Nephron (organoid): ENCODE data around the gene TSPAN16.
A peak's percentile ranks its signal among the peaks of the same experiment; 100 is the strongest.
"Not testable (repeated sequence)": the region's sequence is repeated elsewhere in the genome, so short reads cannot be mapped to it uniquely, and the experiment has no call there.

Experiments
- H3K27ac Mint-ChIP-seq, 3 experiments: 2 replicates each; pipeline ENCODE4 v1.8.0; 2020; ENCODE audit warnings: mixed read lengths in 3 of 3, mild to moderate bottlenecking in 2 of 3, moderate library complexity in 1 of 3
- H3K27me3 Mint-ChIP-seq: 2 replicates; pipeline ENCODE4 v1.8.0; 2021; ENCODE audit warnings: low read depth, mild to moderate bottlenecking, moderate library complexity, mixed read lengths
- H3K36me3 Mint-ChIP-seq: 2 replicates; pipeline ENCODE4 v1.8.0; 2020; ENCODE audit warnings: low read depth, mixed read lengths
- H3K4me1 Mint-ChIP-seq: 2 replicates; pipeline ENCODE4 v1.8.0; 2020; ENCODE audit warnings: mixed read lengths
- H3K4me3 Mint-ChIP-seq, 3 experiments: 2 replicates each; pipeline ENCODE4 v1.8.0; 2020; ENCODE audit warnings: mild to moderate bottlenecking in 3 of 3, mixed read lengths in 3 of 3, moderate library complexity in 2 of 3
- H3K9me3 Mint-ChIP-seq: 2 replicates; pipeline ENCODE4 v1.8.0; 2020; ENCODE audit warnings: mixed read lengths
- TF ChIP-seq, protein P1 (sequence below), 3 experiments: fragments of 200-600 bp; sonication (generic); IDR thresholded peaks; one replicate each; pipeline ENCODE4 v1.5.0; 2021; ENCODE audit warnings: antibody characterized with exemption in 3 of 3; ENCODE audit not compliant: unreplicated experiment in 3 of 3

The TSPAN16 gene

DNA sequence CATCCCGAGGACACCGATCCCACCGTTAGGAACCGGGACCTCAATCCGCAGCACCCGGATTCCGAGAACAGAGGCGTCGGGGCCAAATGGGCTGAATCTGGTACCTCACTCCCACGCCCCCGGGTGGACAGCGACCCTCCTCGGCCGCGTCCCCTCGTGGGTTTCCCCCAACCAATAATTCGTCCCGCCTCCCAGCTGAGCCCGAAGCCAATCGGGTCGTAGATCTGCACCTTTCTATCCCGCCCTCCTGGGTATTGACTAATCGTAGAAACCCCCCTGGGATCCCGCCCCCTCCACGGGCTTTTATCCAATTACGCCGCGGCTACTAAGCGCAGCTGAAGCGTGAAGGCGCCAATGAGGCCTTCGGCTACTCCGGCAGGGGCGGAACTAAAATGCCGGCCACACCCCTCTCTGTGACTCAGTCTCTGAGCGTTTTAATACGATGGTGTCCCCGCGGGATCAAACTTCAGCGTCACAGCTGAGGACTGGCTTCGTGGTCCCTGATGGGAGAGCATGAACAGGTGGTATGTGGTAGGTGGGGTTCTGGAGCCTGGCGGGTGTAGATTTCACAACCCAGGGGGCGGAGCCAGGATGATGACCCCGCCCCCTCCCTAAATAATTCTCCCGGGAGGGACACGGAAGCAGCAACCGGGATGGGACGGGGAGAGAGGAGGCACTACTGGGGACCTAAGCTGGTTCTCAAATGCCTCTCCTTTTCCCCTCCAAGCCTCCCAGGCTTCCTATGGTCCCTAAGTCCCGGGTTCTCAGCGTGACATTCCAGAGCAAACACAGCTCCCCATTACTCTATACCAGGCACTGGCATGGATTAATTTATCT is 50.4 kb downstream of the TSPAN16 start, which contains the start of the genes CCDC159 and TMEM205:
CCDC159 (plus strand) TSS at position 416 of the 837 bp plus-strand sequence; CDS start at position 504, 88 bp downstream.
TMEM205 (minus strand) TSS at position 165 of the 837 bp plus-strand sequence. CDS start 649 bp downstream, outside the sequence.
- Mint-ChIP-seq H3K4me3 (peak within 1 kb of the TSS; percentile 89 to 94 (median 93)), H3K27ac (peak within 1 kb of the TSS; percentile 70 to 85 (median 85)), H3K9me3 (no peaks in the 10 kb centered on the region), H3K4me1 (peaks cover 29% of the 10 kb centered on the region), H3K27me3 (no peaks in the 10 kb centered on the region), H3K36me3 (no peaks in the 10 kb centered on the region)
- TF ChIP-seq, protein P1, sequence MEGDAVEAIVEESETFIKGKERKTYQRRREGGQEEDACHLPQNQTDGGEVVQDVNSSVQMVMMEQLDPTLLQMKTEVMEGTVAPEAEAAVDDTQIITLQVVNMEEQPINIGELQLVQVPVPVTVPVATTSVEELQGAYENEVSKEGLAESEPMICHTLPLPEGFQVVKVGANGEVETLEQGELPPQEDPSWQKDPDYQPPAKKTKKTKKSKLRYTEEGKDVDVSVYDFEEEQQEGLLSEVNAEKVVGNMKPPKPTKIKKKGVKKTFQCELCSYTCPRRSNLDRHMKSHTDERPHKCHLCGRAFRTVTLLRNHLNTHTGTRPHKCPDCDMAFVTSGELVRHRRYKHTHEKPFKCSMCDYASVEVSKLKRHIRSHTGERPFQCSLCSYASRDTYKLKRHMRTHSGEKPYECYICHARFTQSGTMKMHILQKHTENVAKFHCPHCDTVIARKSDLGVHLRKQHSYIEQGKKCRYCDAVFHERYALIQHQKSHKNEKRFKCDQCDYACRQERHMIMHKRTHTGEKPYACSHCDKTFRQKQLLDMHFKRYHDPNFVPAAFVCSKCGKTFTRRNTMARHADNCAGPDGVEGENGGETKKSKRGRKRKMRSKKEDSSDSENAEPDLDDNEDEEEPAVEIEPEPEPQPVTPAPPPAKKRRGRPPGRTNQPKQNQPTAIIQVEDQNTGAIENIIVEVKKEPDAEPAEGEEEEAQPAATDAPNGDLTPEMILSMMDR (IDR thresholded peaks at IDR 0.05; ENCODE audit: unreplicated experiment in 3 of 3) = peak in 1 of 3 experiments; percentile 12

DNA sequence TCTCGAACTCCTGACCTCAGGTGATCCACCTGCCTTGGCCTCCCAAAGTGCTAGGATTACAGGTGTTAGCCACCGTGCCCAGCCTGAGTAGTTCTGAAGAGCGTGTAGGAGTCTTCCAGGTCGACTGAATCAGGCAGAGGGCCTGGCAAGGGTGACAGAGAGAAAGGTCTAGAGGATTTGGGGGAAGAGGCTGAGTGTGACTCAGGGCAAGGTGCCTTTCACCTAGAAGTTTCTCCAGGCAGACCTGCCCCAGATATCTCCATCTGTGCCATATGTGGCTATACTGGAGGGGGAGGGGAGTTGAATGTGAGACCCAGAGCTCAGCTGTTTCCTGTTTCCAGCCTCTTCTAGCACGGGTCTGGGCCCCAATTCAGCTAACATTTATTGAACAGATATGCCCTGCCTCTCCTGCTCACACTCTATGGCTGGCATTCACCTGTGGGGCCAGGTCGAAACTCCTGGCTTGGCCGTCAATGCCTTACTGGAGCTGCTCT is 51.6 kb downstream of the TSPAN16 start:
- Mint-ChIP-seq H3K27me3 (no peaks in the 10 kb centered on the region), H3K4me1 (peaks cover 29% of the 10 kb centered on the region), H3K36me3 (no peaks in the 10 kb centered on the region), H3K9me3 (no peaks in the 10 kb centered on the region), H3K4me3 (peak overlapping the region; percentile 75 to 93 (median 89)), H3K27ac (peak overlapping the region in 1 of 3 experiments; percentile 61)
- TF ChIP-seq, protein P1 (IDR thresholded peaks at IDR 0.05; ENCODE audit: unreplicated experiment in 3 of 3) = no peak

DNA sequence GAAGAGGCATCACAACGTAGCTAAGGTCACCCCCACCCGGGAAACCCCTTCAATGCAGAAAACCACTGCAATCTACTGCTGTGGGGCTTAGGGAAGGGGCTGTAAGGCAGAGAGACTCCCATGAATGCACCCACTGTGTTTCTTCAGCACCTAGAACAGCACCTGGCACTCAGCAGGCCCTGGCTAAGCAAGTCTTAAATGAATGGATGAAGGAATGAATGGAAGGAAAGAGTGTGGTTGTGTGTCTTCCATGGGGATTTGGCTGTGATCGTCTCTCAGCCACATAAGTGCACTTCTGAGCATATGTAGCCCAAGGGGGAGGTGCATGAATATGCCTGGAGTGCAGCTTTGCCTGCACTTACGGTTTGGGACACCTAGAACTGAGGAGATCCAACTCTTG is 53.2 kb downstream of the TSPAN16 start:
- Mint-ChIP-seq H3K4me3 (no peak overlapping the region), H3K9me3 (no peaks in the 10 kb centered on the region), H3K27ac (no peak overlapping the region), H3K36me3 (no peaks in the 10 kb centered on the region), H3K4me1 (peaks cover 27% of the 10 kb centered on the region), H3K27me3 (no peaks in the 10 kb centered on the region)
- TF ChIP-seq, protein P1 (IDR thresholded peaks at IDR 0.05; ENCODE audit: unreplicated experiment in 3 of 3) = no peak

DNA sequence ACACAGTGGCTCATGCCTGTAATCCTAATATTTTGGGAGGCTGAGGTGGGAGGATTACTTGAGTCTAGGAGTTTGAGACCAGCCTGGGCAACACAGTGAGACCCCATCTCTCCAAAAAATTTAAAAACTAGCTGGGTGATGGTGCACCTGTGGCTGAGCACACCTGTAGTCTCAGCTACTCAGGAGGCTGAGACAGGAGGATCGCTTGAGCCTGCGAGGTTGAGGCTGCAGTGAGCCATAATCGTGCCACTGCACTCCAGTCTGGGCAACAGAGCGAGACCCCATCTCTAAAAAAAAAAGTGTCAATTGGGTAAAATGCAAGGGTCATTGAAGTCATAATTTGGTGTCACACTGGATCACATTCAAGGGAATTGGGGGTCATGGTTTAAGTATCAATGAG is 58.1 kb downstream of the TSPAN16 start:
- Mint-ChIP-seq H3K4me1 (peaks cover 12% of the 10 kb centered on the region), H3K4me3 (peak overlapping the region; percentile 67 to 93 (median 86)), H3K27me3 (peaks cover 22% of the 10 kb centered on the region)
- H3K9me3 Mint-ChIP-seq, H3K36me3 Mint-ChIP-seq, H3K27ac Mint-ChIP-seq: not testable (repeated sequence)

DNA sequence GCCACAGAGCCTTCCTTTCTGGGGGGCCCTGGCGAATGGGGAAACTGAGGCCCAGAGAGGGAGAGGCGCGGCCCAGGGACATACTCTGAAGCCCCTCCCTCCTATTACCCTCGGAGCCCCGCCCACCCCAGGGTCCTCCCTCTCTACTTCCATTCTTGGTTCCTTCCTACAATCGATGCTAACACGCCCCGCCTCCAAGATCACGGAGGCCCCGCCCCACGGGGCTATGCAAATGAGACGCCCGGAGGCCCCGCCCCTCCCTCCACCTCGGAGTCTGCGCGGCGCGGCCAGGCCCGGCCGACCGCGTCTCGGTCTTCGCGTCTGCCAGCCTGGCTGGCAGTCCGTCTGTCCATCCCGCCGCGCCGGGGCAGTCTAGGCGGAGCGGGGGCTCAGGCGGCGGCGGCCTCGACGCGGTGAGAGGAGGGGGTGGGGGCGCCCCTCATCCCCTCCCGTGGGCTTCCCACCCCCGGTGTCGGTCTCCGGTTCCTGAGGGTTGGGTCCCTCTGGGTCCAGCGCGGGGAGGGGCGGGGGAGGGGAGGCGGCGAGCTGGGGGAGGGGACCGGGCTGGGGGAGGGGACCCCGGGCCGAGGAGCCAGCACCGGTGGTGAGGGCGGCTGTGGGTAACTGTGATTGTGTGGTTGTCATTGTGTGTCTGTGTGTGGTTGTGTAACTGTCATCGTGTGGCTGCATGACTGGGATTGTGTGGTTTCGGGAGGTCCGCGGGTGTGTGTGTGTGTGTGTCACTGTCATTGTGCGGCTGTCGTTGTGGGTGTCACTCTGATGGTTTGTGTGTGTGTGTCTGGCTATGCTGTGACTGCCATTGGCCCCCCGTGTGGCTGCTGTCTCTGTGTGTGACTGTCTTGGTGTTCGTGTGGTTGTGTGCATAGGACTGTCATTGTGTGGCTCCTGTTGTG is 59.5 kb downstream of the TSPAN16 start, which contains the start of gene PLPPR2:
PLPPR2 (plus strand) TSS at position 273 of the 914 bp plus-strand sequence. CDS start 2,242 bp downstream, outside the sequence.
- Mint-ChIP-seq H3K4me1 (peaks cover 12% of the 10 kb centered on the region), H3K9me3 (no peaks in the 10 kb centered on the region)
- TF ChIP-seq, protein P1 (IDR thresholded peaks at IDR 0.05; ENCODE audit: unreplicated experiment in 3 of 3) = no peak

DNA sequence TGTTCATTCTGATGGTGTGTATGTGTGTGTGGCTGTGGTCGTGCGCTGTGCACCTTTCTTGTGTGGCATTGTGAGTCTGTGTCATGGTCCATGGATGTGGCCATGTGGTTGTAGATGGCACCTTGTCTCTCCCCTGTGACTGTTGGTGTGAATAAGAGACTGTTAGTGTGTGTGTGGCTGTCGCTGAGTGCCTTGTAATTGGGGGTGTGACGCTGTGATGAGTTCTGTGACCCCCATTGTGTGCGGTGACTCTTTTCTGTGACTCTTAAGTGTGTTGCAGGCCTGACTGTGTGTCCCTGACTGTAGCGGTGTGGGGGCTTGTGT is 60.1 kb downstream of the TSPAN16 start:
- peak overlapping the region; percentile 86 to 93 (median 92) for H3K4me3 Mint-ChIP-seq
- peak overlapping the region in 2 of 3 experiments; percentile 1 to 12 for H3K27ac Mint-ChIP-seq
- no peaks in the 10 kb centered on the region for H3K36me3 Mint-ChIP-seq
- peaks cover 12% of the 10 kb centered on the region for H3K4me1 Mint-ChIP-seq
- TF ChIP-seq, protein P1 (IDR thresholded peaks at IDR 0.05; ENCODE audit: unreplicated experiment in 3 of 3) = no peak
- no peaks in the 10 kb centered on the region for H3K9me3 Mint-ChIP-seq
- H3K27me3 Mint-ChIP-seq = peaks cover 31% of the 10 kb centered on the region

More for the DNA sequence above, 59.5 kb downstream of the TSPAN16 start, which contains the start of gene PLPPR2:
- peak within 1 kb of the TSS in 2 of 3 experiments; percentile 1 to 12 for H3K27ac Mint-ChIP-seq
- H3K36me3 Mint-ChIP-seq = no peaks in the 10 kb centered on the region
- H3K27me3 Mint-ChIP-seq = peaks cover 30% of the 10 kb centered on the region
- peak within 1 kb of the TSS; percentile 86 to 93 (median 92) for H3K4me3 Mint-ChIP-seq
